GM12873 (cell line): Measurements from ENCODE around the gene XRN1.

Experiments
- TF ChIP-seq, protein P1 (sequence below): IDR thresholded peaks from 2 replicates; pipeline ENCODE4 v1.5.1; 2012; ENCODE audit warnings: low read depth, mild to moderate bottlenecking, moderate library complexity, low read length, control low read depth; ENCODE audit not compliant: insufficient read depth; ENCODE audit errors: missing control alignments

XRN1 gene

DNA sequence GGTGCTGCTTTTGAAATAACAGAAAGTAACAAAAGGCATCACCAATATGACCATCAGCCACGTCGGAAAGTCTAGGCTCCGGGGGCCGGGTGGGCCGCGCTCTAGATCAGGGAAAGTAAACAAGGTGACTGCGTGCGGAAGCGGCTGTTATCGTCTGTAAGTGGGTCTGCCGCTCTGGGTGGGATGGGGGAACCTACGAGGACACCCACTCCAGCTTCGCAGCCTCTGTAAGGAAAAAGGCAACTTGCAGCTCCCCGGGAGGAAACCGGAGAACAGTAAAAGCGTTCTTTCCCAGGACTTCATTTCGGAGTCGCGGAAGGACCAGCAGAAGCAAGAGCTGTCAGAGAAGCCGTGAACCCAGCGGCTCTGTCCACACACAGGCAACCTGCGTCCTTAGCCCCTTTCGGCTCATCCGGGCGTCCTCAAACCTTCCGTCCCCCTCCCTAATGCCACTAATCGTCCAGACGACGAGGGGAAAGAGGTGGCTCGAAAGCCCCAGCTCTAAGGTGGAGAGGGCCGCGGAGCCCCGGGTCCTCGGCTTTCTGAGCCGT lies 461 bp downstream of the XRN1 start:
- TF ChIP-seq, protein P1, sequence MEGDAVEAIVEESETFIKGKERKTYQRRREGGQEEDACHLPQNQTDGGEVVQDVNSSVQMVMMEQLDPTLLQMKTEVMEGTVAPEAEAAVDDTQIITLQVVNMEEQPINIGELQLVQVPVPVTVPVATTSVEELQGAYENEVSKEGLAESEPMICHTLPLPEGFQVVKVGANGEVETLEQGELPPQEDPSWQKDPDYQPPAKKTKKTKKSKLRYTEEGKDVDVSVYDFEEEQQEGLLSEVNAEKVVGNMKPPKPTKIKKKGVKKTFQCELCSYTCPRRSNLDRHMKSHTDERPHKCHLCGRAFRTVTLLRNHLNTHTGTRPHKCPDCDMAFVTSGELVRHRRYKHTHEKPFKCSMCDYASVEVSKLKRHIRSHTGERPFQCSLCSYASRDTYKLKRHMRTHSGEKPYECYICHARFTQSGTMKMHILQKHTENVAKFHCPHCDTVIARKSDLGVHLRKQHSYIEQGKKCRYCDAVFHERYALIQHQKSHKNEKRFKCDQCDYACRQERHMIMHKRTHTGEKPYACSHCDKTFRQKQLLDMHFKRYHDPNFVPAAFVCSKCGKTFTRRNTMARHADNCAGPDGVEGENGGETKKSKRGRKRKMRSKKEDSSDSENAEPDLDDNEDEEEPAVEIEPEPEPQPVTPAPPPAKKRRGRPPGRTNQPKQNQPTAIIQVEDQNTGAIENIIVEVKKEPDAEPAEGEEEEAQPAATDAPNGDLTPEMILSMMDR: no peak

DNA sequence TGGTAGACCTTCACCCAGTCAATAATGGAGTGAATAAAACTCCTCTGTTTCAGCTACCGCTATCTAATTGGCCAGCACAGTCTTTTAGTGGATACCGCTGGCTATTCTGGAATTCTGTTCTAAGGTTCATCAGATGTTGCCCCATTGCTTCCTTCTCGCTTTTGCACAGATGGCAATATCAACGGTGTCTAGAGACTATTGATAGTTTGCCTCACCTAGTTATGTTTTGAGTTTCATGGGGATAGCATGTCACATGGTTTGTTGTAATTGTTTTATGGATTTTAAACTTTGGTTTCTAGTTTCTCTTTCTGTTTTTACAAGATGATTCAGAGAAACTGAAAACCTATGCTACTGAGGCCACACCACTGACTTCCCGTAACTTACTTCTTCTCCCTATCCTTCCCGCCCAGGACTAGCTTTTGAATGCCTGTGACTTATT lies 2.0 kb downstream of the XRN1 start:
- TF ChIP-seq, protein P1: no peak

DNA sequence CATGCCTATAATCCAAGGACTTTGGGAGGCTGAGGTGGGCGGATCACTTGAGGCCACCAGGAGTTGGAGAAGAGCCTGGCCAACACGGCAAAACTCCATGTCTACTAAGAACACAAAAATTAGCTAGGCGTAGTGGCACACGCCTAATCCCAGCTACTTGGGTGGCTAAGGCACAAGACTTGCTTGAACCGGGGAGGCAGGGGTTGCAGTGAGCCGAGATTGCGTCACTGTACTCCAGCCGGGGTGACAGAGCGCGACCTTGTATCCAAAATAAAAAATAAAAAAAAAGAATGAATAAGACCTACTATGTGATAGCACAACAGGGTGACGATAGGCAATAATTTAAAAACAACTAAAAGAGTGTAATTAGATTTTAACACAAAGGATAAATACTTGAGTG lies 3.5 kb downstream of the XRN1 start:
- TF ChIP-seq, protein P1: no peak

DNA sequence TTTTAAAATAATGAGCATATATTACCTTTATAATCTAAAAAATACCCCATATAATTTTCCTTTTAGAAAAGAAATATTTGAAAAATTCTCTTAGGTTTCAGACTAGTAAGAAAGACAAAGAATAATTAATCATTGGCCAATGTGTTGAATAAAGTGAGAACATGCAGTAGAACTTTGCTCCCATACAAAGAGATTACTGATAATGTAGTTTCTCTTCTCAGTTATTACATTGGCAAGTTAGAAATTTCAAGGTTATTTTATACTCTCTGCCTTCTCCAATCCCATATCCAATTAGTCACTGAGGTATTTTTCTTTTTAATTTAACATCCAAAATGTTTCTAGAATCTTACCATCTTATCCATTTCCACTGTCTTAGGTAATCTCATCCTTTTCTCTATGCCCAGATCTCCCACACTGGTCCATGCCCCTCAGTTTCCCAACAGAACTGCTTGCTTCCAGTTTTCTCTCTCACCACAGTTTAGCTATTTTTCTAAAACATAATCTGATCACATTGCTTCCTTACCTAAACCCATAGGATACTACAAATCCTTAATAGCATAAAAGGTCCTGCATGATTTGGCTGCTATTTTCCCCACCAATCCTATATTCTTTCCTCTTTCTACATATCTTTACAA lies 10.8 kb downstream of the XRN1 start:
- TF ChIP-seq, protein P1: no peak

DNA sequence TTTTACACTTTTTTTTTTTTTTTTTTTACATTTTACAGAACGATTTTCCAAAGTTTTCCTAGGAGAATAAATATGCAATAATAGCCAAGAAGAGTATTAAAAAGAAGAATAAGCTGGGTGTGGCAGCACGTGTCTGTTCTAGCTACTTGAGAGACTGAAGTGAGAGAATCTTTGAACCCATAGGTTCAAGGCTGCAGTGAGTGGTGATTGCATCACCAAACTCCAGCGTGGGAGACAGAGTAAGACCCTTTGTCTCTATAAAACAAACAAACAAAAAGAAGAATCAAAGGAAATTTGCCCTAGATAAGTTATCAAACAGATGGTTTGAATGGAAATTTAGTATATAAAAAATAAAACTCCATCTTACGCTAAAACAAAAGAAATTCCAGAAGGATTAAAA lies 13.3 kb downstream of the XRN1 start:
- TF ChIP-seq, protein P1: no peak

DNA sequence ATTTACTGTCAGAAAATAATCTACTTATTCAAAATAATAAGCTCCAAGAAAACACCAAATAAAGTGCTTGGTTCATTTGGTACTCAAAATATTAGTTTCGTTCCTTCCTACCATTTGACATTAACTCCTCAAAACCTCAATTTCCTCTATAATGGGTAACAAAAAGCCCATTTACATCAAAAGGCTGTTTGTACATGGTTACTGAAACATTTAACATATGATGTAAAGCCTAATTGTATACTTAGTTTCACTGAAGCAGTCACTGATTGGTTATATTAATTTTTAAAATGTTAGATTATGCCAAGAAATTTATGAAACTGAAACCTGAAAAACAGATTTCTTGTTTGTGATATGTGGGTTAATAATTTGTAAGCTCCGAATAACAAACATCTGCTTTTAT lies 14.7 kb downstream of the XRN1 start:
- TF ChIP-seq, protein P1: no peak

DNA sequence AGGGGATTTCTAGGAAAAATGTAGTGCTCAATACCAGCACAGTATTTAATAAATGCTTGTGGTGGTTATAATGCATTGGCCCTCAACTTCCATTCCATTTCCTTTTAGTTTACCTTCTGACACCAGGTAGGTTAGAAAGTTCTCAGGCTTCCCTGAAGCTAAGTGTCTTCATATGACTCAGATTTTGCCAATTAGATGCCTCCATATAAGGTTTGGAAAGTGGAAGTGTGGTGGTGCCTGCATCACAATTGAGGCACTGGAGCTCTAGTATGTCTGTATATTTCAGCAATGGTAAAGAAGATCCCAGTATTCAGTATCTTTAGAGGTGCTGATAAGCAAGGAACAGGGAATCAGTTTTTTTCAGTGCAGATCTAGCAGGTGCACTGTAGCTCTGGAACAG lies 18.3 kb downstream of the XRN1 start:
- TF ChIP-seq, protein P1: no peak
